Measurements from ENCODE around the gene EIF3D.

Gene EIF3D

GRCh38 chr22:36467946-36468345, 61.0 kb downstream of the EIF3D start:
- no peak for DNase-seq (ENCODE audit: low read depth)
- TF ChIP-seq CTCF (IDR thresholded peaks at IDR 0.05; ENCODE audit: control insufficient read depth, extremely low read depth, insufficient read depth): no peak
- H3K4me3 ChIP-seq (ENCODE audit: low read depth, low read length): no peak overlapping the region

- TF ChIP-seq CTCF (IDR thresholded peaks at IDR 0.05; ENCODE audit: control insufficient read depth, extremely low read depth, insufficient read depth): no peak
- no peak overlapping the region for H3K4me3 ChIP-seq (ENCODE audit: low read depth, low read length)
- no peak for DNase-seq (ENCODE audit: low read depth)
These were observed 61.7 kb downstream of the EIF3D start for GRCh38 chr22:36467042-36467810.

GRCh38 chr22:36466258-36466657, 62.7 kb downstream of the EIF3D start:
- TF ChIP-seq CTCF (IDR thresholded peaks at IDR 0.05; ENCODE audit: control insufficient read depth, extremely low read depth, insufficient read depth): no peak
- no peak for DNase-seq (ENCODE audit: low read depth)
- H3K4me3 ChIP-seq (ENCODE audit: low read depth, low read length): no peak overlapping the region

- peak; percentile 94 for DNase-seq (ENCODE audit: low read depth)
- no peak overlapping the region for H3K4me3 ChIP-seq (ENCODE audit: low read depth, low read length)
- no peak for TF ChIP-seq CTCF (IDR thresholded peaks at IDR 0.05; ENCODE audit: control insufficient read depth, extremely low read depth, insufficient read depth)
These were observed 63.5 kb downstream of the EIF3D start for GRCh38 chr22:36465232-36466021.

GRCh38 chr22:36464715-36465231, 64.2 kb downstream of the EIF3D start:
- no peak for DNase-seq (ENCODE audit: low read depth)
- no peak overlapping the region for H3K4me3 ChIP-seq (ENCODE audit: low read depth, low read length)
- TF ChIP-seq CTCF (IDR thresholded peaks at IDR 0.05; ENCODE audit: control insufficient read depth, extremely low read depth, insufficient read depth): no peak

- no peak for DNase-seq (ENCODE audit: low read depth)
- no peak for TF ChIP-seq CTCF (IDR thresholded peaks at IDR 0.05; ENCODE audit: control insufficient read depth, extremely low read depth, insufficient read depth)
- H3K4me3 ChIP-seq (ENCODE audit: low read depth, low read length): no peak overlapping the region
These were observed 65.2 kb downstream of the EIF3D start for GRCh38 chr22:36463783-36464184.

Data from LNCaP clone FGC (cell line).